GM18505 (cell line): ENCODE data around the gene KRTAP5-4.
"Not testable (repeated sequence)": the region's sequence is repeated elsewhere in the genome, so short reads cannot be mapped to it uniquely, and the experiment has no call there.

ENCODE experiments used
- ATAC-seq: cut with Tn5 transposase; IDR thresholded peaks from one replicate; pipeline ENCODE4 v1.9.1; 2021; ENCODE audit not compliant: unreplicated experiment
- POLR2A ChIP-seq: IDR thresholded peaks from 4 replicates; pipeline ENCODE4 v1.6.1; 2011; ENCODE audit warnings: borderline replicate concordance; ENCODE audit not compliant: insufficient read depth, insufficient read length; ENCODE audit errors: extremely low read depth

KRTAP5-4 gene

DNA sequence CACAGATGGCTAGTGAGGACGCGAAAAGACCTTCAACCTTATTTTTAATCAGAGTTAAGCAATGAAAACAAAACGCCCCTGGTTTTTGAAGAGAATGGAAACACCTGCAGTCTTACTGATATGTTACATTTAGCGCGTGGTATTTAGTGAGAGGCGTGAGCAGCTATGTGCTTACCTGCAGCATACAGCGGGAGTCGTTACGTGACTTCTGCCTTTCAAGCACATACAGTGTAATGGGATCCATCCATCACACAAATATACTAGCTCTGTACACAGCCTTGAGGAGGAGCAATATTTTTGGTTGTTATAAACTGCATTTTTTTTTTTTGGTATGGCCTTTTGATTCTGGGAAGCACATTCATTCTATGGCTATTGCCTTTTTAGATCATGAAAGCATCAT lies 29.3 kb downstream of the KRTAP5-4 start:
- ATAC-seq, result no peak
- no peak for TF ChIP-seq POLR2A

DNA sequence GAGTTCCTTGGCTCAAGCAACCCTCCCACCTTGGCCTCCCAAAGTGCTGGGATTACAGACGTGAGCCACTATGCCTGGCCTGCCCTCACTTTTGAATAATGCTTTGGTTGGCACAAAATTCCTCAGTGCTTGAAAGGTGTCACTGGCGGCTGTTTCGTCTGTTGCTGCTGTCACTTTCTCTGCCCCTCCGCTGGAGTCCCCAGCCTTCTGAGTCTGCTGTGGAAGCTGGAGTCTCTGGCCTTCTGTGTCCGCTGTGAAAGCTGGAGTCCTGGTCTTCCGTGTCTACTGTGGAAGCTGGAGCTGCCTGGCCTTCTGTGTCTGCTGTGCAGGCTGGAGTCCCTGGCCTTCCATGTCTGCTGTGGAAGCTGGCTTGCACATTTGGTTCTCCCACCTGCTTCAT lies 31.9 kb downstream of the KRTAP5-4 start:
- no peak for TF ChIP-seq POLR2A
- ATAC-seq, result no peak

DNA sequence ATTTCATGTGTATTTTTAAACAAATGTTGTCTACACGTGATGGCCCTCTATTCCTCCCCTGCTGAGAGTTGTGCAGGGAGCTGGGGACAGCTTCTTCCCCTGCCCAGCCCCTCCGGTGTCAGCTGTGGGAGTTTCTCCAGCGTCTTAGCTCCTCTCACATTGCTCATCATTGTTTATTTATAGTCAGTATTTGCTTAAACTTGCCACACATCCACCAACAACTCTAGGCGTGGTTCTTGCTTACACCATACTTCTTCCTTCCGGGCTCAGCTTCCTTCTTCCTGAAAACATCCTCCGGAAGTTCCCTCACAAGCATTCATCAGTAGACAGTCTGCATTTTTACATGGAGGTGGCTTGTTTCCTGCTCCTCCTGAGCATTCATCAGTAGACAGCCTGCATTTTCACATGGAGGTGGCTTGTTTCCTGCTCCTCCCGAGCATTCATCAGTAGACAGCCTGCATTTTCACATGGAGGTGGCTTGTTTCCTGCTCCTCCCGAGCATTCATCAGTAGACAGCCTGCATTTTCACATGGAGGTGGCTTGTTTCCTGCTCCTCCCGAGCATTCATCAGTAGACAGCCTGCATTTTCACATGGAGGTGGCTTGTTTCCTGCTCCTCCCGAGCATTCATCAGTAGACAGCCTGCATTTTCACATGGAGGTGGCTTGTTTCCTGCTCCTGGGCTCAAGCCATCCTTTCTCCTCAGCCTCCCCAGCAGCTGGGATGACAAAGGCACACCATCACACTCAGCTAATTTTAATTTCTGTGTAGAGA lies 32.6 kb downstream of the KRTAP5-4 start:
- ATAC-seq, result not testable (repeated sequence)

DNA sequence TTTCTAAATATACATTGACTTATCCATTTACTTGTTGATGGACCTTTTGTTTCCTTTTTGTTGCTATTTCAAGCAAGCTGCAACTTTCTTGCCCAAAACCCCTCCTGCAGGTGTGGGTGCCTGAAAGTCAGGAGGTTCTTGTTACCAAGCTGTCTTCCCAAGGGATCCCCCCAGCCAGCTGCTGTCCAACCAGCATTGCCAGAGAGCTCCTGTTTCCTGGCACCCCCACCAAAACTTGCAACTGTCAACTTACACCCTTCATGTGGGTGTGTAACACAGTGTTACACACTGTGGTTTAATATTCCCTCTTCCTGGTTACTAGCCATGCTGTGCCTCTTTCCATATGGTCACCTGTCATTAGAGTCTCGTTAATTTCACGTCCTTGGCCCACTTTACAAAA lies 35.2 kb downstream of the KRTAP5-4 start:
- ATAC-seq, result no peak
- TF ChIP-seq POLR2A, result no peak

DNA sequence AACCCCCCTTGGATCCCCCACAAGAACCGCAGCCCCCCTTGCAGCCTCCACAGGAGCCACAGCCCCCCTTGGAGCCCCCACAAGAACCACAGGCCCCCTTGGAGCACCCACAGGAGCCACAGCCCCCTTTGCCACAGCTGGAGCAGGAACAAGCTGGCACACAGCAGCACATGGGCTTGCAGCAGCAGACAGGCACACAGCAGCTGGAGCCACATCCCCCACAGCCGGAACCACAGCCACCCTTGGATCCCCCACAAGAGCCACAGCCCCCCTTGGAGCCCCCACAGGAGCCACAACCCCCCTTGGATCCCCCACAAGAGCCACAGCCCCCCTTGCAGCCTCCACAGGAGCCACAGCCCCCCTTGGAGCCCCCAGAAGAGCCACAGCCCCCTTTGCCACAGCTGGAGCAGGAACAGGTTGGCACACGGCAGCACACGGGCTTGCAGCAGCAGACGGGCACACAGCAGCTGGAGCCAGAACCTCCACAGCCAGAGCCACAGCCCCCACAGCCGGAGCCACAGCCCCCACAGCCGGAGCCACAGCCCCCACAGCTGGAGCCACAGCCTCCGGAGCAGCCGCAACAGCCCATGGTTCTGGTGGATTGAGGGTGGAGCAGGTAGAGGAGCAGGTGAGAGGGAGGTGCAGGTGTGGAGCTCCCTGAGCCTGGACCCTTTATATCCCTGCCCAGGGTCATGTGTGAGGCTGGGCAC lies 37.1 kb downstream of the KRTAP5-4 start, which contains the start of gene KRTAP5-1:
KRTAP5-1 (minus strand) TSS at position 623 of the 710 bp plus-strand sequence; CDS start at position 589, 34 bp downstream.
- ATAC-seq, result not testable (repeated sequence)

DNA sequence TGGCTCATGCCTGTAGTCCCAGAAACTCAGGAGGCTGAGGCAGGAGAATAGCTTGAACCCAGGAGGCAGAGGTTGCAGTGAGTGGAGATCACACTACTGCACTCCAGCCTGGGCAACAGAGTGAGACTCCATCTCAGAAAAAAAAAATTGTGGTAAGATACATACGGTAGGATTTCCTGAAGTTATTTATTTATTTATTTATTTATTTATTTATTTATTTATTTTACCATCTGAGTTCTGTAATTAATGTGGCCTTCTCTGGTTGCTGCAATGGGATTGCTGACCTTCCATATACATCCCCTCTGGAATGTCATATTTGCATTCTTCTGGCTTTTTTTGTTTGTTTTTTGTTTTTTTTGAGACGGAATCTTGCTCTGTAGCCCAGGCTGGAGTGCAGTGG lies 39.0 kb downstream of the KRTAP5-4 start:
- not testable (repeated sequence) for ATAC-seq

DNA sequence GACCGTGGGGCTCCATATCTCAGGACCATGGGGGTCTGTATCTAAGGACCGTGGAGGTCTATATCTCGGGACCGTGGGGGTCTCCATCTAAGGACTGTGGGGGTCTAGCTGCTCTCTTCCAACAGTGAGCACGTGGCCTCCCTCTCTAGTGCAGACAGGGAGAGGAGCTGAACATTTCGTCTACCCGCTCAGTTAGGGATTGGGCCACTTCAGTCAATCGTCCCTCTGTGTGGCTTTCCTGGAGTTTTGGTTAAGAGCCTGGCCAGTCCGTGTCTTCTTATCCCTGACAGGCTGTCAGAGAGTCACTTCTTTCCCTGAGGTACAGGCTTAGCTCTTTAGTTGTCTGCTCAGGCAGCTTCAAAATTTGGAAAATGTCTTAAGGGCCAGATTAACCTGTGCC lies 40.0 kb downstream of the KRTAP5-4 start:
- ATAC-seq, result no peak
- no peak for TF ChIP-seq POLR2A

DNA sequence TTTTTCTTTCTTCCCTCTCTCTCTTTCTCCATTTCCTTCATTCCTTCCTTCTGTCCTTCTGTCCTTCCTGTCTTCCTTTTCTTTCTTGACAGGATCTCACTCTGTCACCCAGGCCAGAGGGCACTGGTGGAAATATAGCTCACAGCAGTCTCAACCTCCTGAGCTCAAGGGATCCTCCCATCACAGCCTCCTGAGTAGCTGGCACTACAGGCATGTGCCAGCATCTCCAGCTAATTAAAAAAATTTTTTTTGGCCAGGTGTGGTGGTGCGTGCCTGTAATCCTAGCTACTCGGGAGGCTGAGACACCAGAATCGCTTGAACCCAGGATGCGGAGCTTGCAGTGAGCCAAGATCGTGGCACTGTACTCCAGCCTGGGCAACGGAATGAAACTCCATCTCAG lies 45.1 kb downstream of the KRTAP5-4 start:
- TF ChIP-seq POLR2A, result no peak

DNA sequence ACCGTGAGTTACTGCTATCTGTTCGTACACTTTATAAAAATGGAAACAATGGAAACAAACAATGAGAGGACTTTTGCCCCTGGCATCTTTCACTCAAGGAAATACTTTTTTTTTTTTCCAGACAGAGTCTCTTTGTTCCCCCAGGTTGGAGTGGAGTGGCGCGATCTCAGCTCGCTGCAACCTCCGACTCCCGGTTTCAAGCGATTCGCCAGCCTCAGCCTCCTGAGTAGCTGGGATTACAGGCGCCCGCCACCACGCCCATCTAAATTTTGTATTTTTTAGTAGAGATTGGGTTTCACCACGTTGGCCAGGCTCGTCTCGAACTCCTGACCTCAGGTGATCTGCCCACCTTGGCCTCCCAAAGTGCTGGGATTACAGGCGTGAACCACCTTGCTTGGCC lies 46.2 kb downstream of the KRTAP5-4 start:
- not testable (repeated sequence) for ATAC-seq

More for the DNA sequence above, 45.1 kb downstream of the KRTAP5-4 start:
- ATAC-seq, result no peak

DNA sequence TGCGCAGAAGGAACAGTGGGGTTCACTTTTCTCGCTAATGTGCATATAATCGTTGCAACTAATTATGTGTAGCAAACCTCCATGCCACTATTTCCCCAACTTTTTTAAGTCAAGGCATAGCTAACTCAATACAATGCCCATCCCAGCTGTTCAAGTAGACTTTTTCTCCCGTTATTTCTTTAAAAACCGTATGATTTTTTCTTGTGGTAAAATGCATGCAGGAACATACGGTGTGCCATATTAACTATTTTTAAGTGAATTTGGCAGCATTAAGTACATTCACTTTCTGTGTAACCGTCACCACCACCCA lies 47.0 kb downstream of the KRTAP5-4 start:
- ATAC-seq, result no peak
- no peak for TF ChIP-seq POLR2A

DNA sequence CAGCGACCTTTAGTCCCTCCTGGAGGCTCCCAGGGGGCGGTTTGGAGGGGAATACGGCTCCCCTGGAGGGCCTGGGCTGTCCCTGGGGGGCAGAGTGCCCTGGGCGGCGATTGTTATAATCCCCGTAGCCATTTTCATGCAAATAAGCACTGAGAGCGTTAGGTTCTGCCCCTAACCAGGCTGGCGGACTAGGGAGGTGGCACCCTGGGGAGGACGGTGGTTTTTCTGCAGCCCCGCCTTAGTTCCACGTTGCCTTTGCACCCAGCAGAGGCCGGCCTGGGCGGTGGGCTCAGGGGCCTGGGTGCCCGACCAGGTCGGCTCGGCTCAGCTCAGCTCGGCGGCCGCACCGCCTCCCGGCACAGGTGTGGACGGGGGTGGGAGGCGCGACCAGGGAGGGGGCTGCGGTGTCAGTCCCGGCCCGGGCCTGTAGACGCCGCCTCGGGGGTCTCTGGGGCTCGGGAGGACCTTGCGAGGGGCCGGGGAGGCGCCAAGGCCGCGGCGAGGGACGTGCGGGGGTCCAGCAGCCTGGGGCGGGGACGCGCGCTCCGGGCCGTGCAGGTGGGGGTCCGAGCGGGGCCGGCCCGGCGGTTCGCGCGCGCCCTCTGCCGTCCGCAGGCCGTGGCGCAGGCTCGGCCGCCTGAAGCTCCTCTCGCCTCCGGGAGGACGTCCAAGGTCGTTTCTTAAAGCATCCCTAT lies 47.6 kb downstream of the KRTAP5-4 start:
- no peak for TF ChIP-seq POLR2A
- peak; percentile 42 for ATAC-seq

DNA sequence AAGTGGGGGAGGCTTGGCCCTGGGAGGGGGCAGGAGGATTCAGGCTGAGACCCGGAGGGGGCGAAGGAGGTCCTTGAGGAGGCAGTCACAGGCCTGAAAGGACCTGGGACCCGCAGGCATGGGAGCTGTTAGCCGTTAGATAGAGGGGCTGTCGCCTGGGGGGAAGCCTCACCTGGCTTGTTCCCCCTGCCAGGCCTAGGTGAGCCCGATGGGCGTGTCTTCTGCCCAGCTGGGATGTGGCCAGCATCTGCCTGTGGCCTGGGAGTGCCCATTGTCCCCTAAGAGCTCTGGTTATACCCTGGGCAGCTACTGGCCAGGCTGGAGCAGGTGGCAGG lies 48.1 kb downstream of the KRTAP5-4 start:
- no peak for ATAC-seq
- TF ChIP-seq POLR2A, result no peak

DNA sequence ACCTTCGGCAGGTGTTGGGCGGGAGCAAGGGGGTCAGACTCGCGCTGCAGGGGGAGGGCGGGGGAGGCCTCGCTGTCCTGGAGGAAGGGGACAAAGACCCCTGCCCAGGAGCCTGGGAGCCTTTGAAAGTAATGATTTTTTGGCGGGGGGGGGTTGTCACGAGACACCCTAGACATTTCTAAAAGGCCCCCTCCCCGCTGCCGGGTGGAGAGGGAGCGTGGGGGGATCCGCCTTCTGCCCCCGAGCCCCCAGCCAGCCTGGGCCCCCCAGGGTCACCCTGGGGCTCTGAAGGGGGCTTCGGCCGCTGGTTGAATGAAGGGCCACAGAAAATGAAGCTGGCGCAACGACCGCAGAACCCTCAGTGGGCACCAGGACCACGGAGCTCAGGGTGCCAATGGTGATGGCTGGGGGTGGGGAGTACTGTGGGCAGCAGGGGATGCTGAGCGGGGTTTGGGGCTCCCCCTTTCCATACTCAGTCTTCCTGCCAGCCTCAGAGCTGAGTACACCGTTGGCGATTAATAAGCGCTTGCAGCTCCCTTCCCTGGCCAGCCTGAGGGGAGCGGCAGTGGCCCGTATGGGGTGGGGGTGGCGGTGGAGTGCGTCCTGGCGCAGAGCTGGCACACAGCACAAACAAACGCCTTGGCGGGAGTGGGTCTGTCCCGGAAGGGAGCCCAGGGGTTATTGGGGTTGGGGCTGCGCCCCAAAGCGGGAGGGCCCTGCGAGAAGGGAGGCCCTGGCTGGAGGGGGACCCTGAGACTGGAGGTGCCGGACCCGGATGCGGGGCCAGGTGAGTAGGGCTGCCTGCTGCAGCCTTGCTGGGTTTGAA lies 48.6 kb downstream of the KRTAP5-4 start:
- no peak for TF ChIP-seq POLR2A
- no peak for ATAC-seq

DNA sequence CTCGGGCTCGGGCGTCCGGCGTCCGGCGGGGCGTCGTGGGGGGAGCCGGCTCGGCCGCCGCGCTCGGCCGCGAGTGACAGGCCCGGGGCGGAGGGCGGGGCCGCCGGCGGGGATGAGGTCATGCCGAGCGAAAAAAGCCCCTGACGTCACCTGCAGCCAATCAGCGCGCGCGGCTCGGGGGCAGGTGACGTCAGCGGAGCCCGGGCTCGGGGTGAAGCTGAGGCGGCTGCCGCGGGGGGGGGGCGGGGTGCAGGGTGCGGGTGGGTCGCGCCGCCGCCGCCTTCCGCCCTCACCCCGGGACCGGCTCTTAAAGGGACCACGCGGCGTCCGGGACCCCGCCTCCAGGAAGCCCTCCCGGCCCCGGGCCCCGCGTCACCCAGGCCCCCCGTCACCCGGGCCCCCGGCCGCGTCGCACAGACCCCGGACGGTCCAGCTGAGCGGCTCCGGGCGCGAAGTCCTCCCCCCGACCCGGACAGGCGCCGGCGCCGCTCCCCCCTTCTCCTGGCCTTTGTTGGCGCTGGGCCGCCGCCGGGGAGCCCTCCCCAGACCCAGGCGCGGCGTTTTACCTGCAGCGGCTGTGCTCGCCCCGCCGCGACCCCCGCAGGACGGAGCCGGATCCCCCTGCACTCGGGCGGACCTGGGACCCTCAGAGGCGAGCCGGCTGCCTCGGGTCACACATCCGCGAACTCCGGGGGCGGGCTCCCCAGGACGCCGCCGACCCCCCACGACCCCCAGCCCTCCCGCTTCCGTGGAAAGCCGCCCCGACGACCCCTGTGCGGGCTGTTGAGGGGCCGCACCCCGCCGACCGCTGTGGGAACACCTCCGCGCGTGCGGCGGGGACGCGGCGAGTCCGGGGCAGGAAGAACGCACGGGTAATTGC lies 49.5 kb downstream of the KRTAP5-4 start, which contains the start of gene DUSP8:
DUSP8 (minus strand) TSS at position 75 of the 880 bp plus-strand sequence. CDS start 6,445 bp downstream, outside the sequence.
- no peak for TF ChIP-seq POLR2A
- peak; percentile 65 for ATAC-seq
